ENCODE data around the gene SREBF1.

The SREBF1 gene

GRCh38 chr17:17836818-17837379 lies at the start of gene SREBF1:
TSS of gene SREBF1 (minus strand) at chr17:17836986. CDS start at chr17:17836817, 169 bp downstream.
- Histone ChIP-seq H3K36me3 (peaks cover 6 to 31% (median 16%) of the 10 kb centered on the region in 11 experiments), H3K9ac (peak within 1 kb of the TSS; percentile 99 to 100 (median 100)), H3K4me1 (peaks cover 79 to 92% (median 90%) of the 10 kb centered on the region in 10 experiments), H3K27ac (peak within 1 kb of the TSS; percentile 96 to 100 (median 99)), H3K9me3 (replicated peaks in 1 of 11) (no peaks in the 10 kb centered on the region), H3K27me3 (no peaks in the 10 kb centered on the region), H4K20me1 (peaks cover 25 to 41% (median 39%) of the 10 kb centered on the region in 11 experiments), H3K4me2 (peak within 1 kb of the TSS; percentile 96 to 100 (median 99)), H3K4me3 (peak within 1 kb of the TSS; percentile 80 to 99 (median 94))
- TF ChIP-seq Cebpa-rat (IDR thresholded peaks at IDR 0.05): no peak

GRCh38 chr17:17886226-17886625 lies 49.4 kb upstream of the SREBF1 start:
- Histone ChIP-seq H3K36me3 (peaks cover 0 to 72% (median 6%) of the 10 kb centered on the region in 11 experiments; a peak in 11 of 22 replicates), H3K4me3 (no peak overlapping the region), H3K9ac (no peak overlapping the region), H3K9me3 (replicated peaks in 1 of 11) (no peaks in the 10 kb centered on the region), H3K4me1 (peaks cover 0 to 72% (median 48%) of the 10 kb centered on the region in 10 experiments; a peak in 16 of 20 replicates), H3K27me3 (no peaks in the 10 kb centered on the region), H3K4me2 (peak overlapping the region in 9 of 11 experiments; percentile 4 to 58 (median 46); a peak in 14 of 22 replicates), H4K20me1 (peaks cover 0 to 29% (median 0%) of the 10 kb centered on the region in 11 experiments; a peak in 6 of 22 replicates), H3K27ac (no peak overlapping the region)
- no peak for TF ChIP-seq Cebpa-rat (IDR thresholded peaks at IDR 0.05)

GRCh38 chr17:17884391-17885357 lies 47.9 kb upstream of the SREBF1 start:
- Histone ChIP-seq H3K36me3 (peaks cover 0 to 88% (median 6%) of the 10 kb centered on the region in 11 experiments; a peak in 13 of 22 replicates), H3K27me3 (no peaks in the 10 kb centered on the region), H3K27ac (no peak overlapping the region), H3K4me1 (peaks cover 0 to 58% (median 42%) of the 10 kb centered on the region in 10 experiments; a peak in 16 of 20 replicates), H3K9ac (no peak overlapping the region), H3K4me3 (no peak overlapping the region), H3K4me2 (no peak overlapping the region), H3K9me3 (replicated peaks in 1 of 11) (no peaks in the 10 kb centered on the region), H4K20me1 (peaks cover 0 to 44% (median 0%) of the 10 kb centered on the region in 11 experiments; a peak in 6 of 22 replicates)
- TF ChIP-seq Cebpa-rat (IDR thresholded peaks at IDR 0.05): no peak

GRCh38 chr17:17883801-17884200 lies 47.0 kb upstream of the SREBF1 start:
- no peak for TF ChIP-seq Cebpa-rat (IDR thresholded peaks at IDR 0.05)
- Histone ChIP-seq H3K36me3 (peaks cover under 1 to 88% (median 11%) of the 10 kb centered on the region in 11 experiments; a peak in 16 of 22 replicates), H3K27ac (no peak overlapping the region), H4K20me1 (peaks cover 0 to 49% (median 0%) of the 10 kb centered on the region in 11 experiments; a peak in 6 of 22 replicates), H3K9ac (no peak overlapping the region), H3K4me1 (peaks cover 0 to 50% (median 36%) of the 10 kb centered on the region in 10 experiments; a peak in 16 of 20 replicates), H3K27me3 (no peaks in the 10 kb centered on the region), H3K9me3 (replicated peaks in 1 of 11) (no peaks in the 10 kb centered on the region), H3K4me3 (no peak overlapping the region), H3K4me2 (no peak overlapping the region)

GRCh38 chr17:17882082-17882581 lies 45.3 kb upstream of the SREBF1 start:
- Histone ChIP-seq H4K20me1 (peaks cover 0 to 56% (median 0%) of the 10 kb centered on the region in 11 experiments; a peak in 6 of 22 replicates), H3K4me2 (peak overlapping the region in 9 of 11 experiments; percentile 14 to 79 (median 66); a peak in 18 of 22 replicates), H3K36me3 (peaks cover 12 to 94% (median 27%) of the 10 kb centered on the region in 11 experiments; a peak in 18 of 22 replicates), H3K9ac (peak overlapping the region in 1 of 11 experiments; percentile 1; a peak in 1 of 22 replicates), H3K4me1 (peaks cover 0 to 34% (median 29%) of the 10 kb centered on the region in 10 experiments; a peak in 16 of 20 replicates), H3K9me3 (replicated peaks in 1 of 11) (no peaks in the 10 kb centered on the region), H3K27me3 (no peaks in the 10 kb centered on the region), H3K27ac (no peak overlapping the region), H3K4me3 (no peak overlapping the region)
- no peak for TF ChIP-seq Cebpa-rat (IDR thresholded peaks at IDR 0.05)

- H3K4me2 ChIP-seq: peak overlapping the region in 1 of 11 experiments; percentile 67; a peak in 1 of 22 replicates
- no peaks in the 10 kb centered on the region for H3K9me3 ChIP-seq (replicated peaks in 1 of 11)
- no peak for TF ChIP-seq Cebpa-rat (IDR thresholded peaks at IDR 0.05)
- H4K20me1 ChIP-seq: peaks cover 0 to 55% (median 0%) of the 10 kb centered on the region in 11 experiments; a peak in 6 of 22 replicates
- no peaks in the 10 kb centered on the region for H3K27me3 ChIP-seq
- peaks cover 0 to 23% (median 19%) of the 10 kb centered on the region in 10 experiments; a peak in 16 of 20 replicates for H3K4me1 ChIP-seq
- no peak overlapping the region for H3K9ac ChIP-seq
- H3K4me3 ChIP-seq: no peak overlapping the region
- H3K27ac ChIP-seq: no peak overlapping the region
- H3K36me3 ChIP-seq: peaks cover 18 to 97% (median 42%) of the 10 kb centered on the region in 11 experiments; a peak in 18 of 22 replicates
Measured at GRCh38 chr17:17880577-17881196, 43.9 kb upstream of the SREBF1 start.

GRCh38 chr17:17877529-17878358 lies 41.0 kb upstream of the SREBF1 start:
- H3K27ac ChIP-seq: no peak overlapping the region
- H3K4me3 ChIP-seq: no peak overlapping the region
- H3K4me2 ChIP-seq: no peak overlapping the region

More at GRCh38 chr17:17877529-17878358, 41.0 kb upstream of the SREBF1 start:
- Histone ChIP-seq H3K36me3 (peaks cover 18 to 78% (median 43%) of the 10 kb centered on the region in 11 experiments; a peak in 18 of 22 replicates), H4K20me1 (peaks cover 0 to 58% (median 0%) of the 10 kb centered on the region in 11 experiments; a peak in 7 of 22 replicates), H3K9me3 (replicated peaks in 1 of 11) (no peaks in the 10 kb centered on the region), H3K9ac (no peak overlapping the region), H3K27me3 (no peaks in the 10 kb centered on the region), H3K4me1 (peaks cover 5 to 42% (median 37%) of the 10 kb centered on the region in 10 experiments; a peak in 18 of 20 replicates)
- no peak for TF ChIP-seq Cebpa-rat (IDR thresholded peaks at IDR 0.05)

Data from BLaER1 treated with 17β-estradiol and CSF1 and Interleukin-3, amounts not matched to agents 10 nM and 100 nM (cell line).